Stimulated activated CD4-positive, alpha-beta T cell treated with anti-CD3 and anti-CD28 coated beads, TNF-alpha, amount 100 ng/mL, for 48 hours (primary cell): ENCODE measurements around the gene PRDM9.
"Not testable (repeated sequence)": the region's sequence is repeated elsewhere in the genome, so short reads cannot be mapped to it uniquely, and the experiment has no call there.

ENCODE experiments used
- DNase-seq, 3 donors: peaks; one replicate each; pipeline ENCODE4 v3.0.0-alpha.2; 2020; ENCODE audit warnings: low read depth in 3 of 3

The PRDM9 gene

DNA sequence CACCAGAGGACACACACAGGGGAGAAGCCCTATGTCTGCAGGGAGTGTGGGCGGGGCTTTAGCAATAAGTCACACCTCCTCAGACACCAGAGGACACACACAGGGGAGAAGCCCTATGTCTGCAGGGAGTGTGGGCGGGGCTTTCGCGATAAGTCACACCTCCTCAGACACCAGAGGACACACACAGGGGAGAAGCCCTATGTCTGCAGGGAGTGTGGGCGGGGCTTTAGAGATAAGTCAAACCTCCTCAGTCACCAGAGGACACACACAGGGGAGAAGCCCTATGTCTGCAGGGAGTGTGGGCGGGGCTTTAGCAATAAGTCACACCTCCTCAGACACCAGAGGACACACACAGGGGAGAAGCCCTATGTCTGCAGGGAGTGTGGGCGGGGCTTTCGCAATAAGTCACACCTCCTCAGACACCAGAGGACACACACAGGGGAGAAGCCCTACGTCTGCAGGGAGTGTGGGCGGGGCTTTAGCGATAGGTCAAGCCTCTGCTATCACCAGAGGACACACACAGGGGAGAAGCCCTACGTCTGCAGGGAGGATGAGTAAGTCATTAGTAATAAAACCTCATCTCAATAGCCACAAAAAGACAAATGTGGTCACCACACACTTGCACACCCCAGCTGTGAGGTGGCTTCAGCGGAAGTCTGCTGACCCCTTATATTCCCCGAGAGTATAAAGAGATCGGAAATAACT is 20.0 kb downstream of the PRDM9 start:
- DNase-seq: not testable (repeated sequence)

DNA sequence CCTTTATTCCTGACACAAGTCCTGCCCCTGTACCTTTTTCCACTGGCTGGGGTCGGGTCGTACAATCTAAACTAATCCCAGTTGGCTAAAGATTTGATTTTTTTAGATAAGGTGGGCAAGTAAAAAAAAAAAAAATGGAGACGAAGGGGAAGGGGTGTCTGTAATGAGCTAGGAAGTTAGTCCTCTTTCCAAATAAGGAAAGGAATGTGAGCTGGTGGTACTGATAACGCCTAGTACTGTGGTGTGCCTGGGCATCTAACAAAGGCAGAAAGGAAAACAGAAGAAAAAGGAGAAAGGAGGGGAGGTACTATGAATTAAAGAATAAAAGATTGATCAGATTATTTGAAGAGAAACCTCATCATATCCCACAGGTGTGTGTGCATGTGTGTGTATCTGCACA is 21.3 kb downstream of the PRDM9 start:
- DNase-seq: no peak

DNA sequence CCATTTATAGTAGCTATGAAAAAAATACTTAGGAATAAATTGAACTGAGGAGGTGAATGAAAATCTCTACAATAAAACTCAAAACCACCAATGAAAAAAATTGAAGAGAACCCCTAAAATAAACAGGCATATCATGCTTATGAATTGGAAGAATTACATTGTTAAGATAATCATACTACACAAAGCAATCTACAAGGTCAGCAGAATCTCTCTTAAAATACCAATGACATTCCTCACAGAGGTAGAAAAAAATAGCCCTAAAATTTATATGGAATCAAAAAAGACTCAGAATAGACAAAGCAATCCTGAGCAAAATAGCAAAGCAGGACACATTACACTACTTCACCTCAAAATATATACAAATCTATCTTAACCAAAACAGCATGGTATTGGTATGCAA is 23.2 kb downstream of the PRDM9 start:
- no peak for DNase-seq

DNA sequence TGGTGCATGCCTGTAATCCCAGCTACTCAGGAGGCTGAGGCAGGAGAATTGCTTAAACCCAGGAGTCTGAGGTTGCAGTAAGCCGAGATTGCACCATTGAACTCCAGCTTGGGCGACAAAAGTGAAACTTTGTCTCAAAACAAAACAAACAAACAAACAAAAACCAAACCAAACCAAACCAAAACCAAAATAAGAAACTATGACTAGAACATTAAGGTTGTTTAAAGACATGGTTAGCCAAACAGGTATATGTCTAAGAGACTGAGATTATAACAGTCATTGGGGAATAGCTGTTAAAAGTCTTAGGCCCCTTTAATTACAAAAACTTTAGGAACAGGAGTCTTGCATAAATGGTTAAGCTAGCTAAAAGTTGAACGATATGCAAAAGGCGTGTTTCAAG is 63.6 kb downstream of the PRDM9 start:
- no peak for DNase-seq
